ENCODE measurements around the gene TMCC1. TPM values are rescaled to one million over a fixed set of nuclear protein-coding genes. Genes with fewer than 3 reads are reported as not detected.

TMCC1 gene
- total and polyA plus RNA-seq, 9 donors, result 13.2 to 57.2 (median 42.4) TPM

GRCh38 chr3:129740090-129740489, 153.4 kb downstream of the TMCC1 start:
- 91 to 92% (median 91%) methylated on average over 3 of the region's 3 CpGs for WGBS, 3 donors

GRCh38 chr3:129739634-129740033, 153.9 kb downstream of the TMCC1 start:
- Histone ChIP-seq H3K4me3 (no peak overlapping the region), H3K36me3 (no peaks in the 10 kb centered on the region), H3K27ac (no peak overlapping the region), H3K4me1 (ENCODE audit: insufficient read depth) (no peaks in the 10 kb centered on the region), H3K9me3 (no peaks in the 10 kb centered on the region), H3K27me3 (no peaks in the 10 kb centered on the region)
- no peak for DNase-seq
- TF ChIP-seq POLR2A (IDR thresholded peaks at IDR 0.05) (no peak), CTCF (IDR thresholded peaks at IDR 0.05) (no peak), EP300 (IDR thresholded peaks at IDR 0.05) (no peak)
- WGBS, 3 donors, result 94 to 97% (median 96%) methylated on average over 3 of the region's 3 CpGs
- intact Hi-C loops (cut with DNase I), result no loop called here

More at GRCh38 chr3:129740090-129740489, 153.4 kb downstream of the TMCC1 start:
- intact Hi-C loops (cut with DNase I), result no loop called here
- Histone ChIP-seq H3K36me3 (no peaks in the 10 kb centered on the region), H3K4me1 (ENCODE audit: insufficient read depth) (no peaks in the 10 kb centered on the region), H3K27ac (no peak overlapping the region), H3K4me3 (no peak overlapping the region), H3K27me3 (no peaks in the 10 kb centered on the region), H3K9me3 (no peaks in the 10 kb centered on the region)
- DNase-seq, result no peak
- no peak for TF ChIP-seq EP300 (IDR thresholded peaks at IDR 0.05)
- no peak for TF ChIP-seq POLR2A (IDR thresholded peaks at IDR 0.05)
- no peak for TF ChIP-seq CTCF (IDR thresholded peaks at IDR 0.05)

- no peaks in the 10 kb centered on the region for H3K27me3 ChIP-seq
- H3K9me3 ChIP-seq, result no peaks in the 10 kb centered on the region
- no peak for DNase-seq
- no peak overlapping the region for H3K4me3 ChIP-seq
- H3K36me3 ChIP-seq, result no peaks in the 10 kb centered on the region
- H3K27ac ChIP-seq, result no peak overlapping the region
- 89 to 95% (median 94%) methylated on average over 5 of the region's 5 CpGs for WGBS, 3 donors
- intact Hi-C loops (cut with DNase I), result no loop called here
- no peak for TF ChIP-seq CTCF (IDR thresholded peaks at IDR 0.05)
- no peak for TF ChIP-seq POLR2A (IDR thresholded peaks at IDR 0.05)
- TF ChIP-seq EP300 (IDR thresholded peaks at IDR 0.05), result no peak
- no peaks in the 10 kb centered on the region for H3K4me1 ChIP-seq (ENCODE audit: insufficient read depth)
These were observed 155.3 kb downstream of the TMCC1 start for GRCh38 chr3:129738172-129738571.

GRCh38 chr3:129736070-129736469, 157.4 kb downstream of the TMCC1 start:
- 75 to 86% (median 82%) methylated on average over 2 of the region's 2 CpGs for WGBS, 3 donors
- H3K27me3 ChIP-seq, result no peaks in the 10 kb centered on the region
- no peaks in the 10 kb centered on the region for H3K36me3 ChIP-seq
- no peak for DNase-seq
- H3K4me1 ChIP-seq (ENCODE audit: insufficient read depth), result no peaks in the 10 kb centered on the region
- no peaks in the 10 kb centered on the region for H3K9me3 ChIP-seq
- no peak for TF ChIP-seq POLR2A (IDR thresholded peaks at IDR 0.05)
- TF ChIP-seq CTCF (IDR thresholded peaks at IDR 0.05), result no peak
- no peak for TF ChIP-seq EP300 (IDR thresholded peaks at IDR 0.05)
- intact Hi-C loops (cut with DNase I), result no loop called here
- no peak overlapping the region for H3K4me3 ChIP-seq
- H3K27ac ChIP-seq, result no peak overlapping the region
